K562 (cell line): ENCODE data around the gene METTL22. TPM values are rescaled to one million over a fixed set of nuclear protein-coding genes. Genes with fewer than 3 reads are reported as not detected.
A peak's percentile ranks its signal among the peaks of the same experiment; 100 is the strongest.

Source experiments
- BHLHE40 ChIP-seq: IDR thresholded peaks from 2 replicates; pipeline ENCODE4 v1.6.1; 2011; ENCODE audit warnings: low read length, improper control_type of control experiment
- CHD7 ChIP-seq: fragments of 200-600 bp; sonication (generic); IDR thresholded peaks from one replicate; pipeline ENCODE4 v1.6.1; 2012; ENCODE audit warnings: mild to moderate bottlenecking, low read depth, low read length, inconsistent platforms
- MTA2 ChIP-seq: fragments of 450-650 bp; IDR thresholded peaks from 2 replicates; pipeline ENCODE4 v1.6.1; 2016; ENCODE audit warnings: low read depth
- PHTF2 ChIP-seq: fragments of 250-450 bp; sonication (Bioruptor Pico); IDR thresholded peaks from 2 replicates; pipeline ENCODE4 v1.5.0; 2021; ENCODE audit warnings: mild to moderate bottlenecking
- RBM25 ChIP-seq: fragments of 200-400 bp; formaldehyde crosslinking; IDR thresholded peaks from 2 replicates; pipeline ENCODE4 v1.6.1; 2018; ENCODE audit warnings: low read length, low read depth, moderate library complexity; ENCODE audit not compliant: severe bottlenecking
- SUPT5H ChIP-seq: fragments of 450-650 bp; IDR thresholded peaks from 2 replicates; pipeline ENCODE4 v1.6.1; 2016
- ZFP1 ChIP-seq: fragments of 450-650 bp; formaldehyde crosslinking; IDR thresholded peaks from 2 replicates; pipeline ENCODE4 v1.4.0; 2020; ENCODE audit warnings: mild to moderate bottlenecking, mixed read lengths
- ZNF551 ChIP-seq: fragments of 250-450 bp; sonication (Bioruptor Pico); IDR thresholded peaks from 2 replicates; pipeline ENCODE4 v1.5.0; 2021; ENCODE audit warnings: mild to moderate bottlenecking, moderate library complexity
- polyA plus RNA-seq, 8 experiments: library from polyadenylated mRNA; depleted of rRNA in 4 of 8; stranded (reverse) in 5 of 8; unstranded in 3 of 8; fragments of >200 nt; fragmentation: Nextera tagmentation in 2 of 8; fragmentation: Illumina TruSeq in 1 of 8; extraction: Ambion mirVana in 2 of 8; extraction: Trizol in 1 of 8; gene quantifications; 2 replicates each; pipeline versions ENCODE4 v1.2.1 to v1.2.3, GENCODE V29; 2011 to 2014; ENCODE audit warnings: inconsistent platforms in 1 of 8, missing spikeins in 1 of 8
- total RNA-seq, 7 experiments: library from RNA; depleted of rRNA in 6 of 7; stranded (reverse); fragments of >200 nt in 6 of 7; fragmentation: Illumina TruSeq in 2 of 7; extraction: Trizol in 2 of 7; gene quantifications; 2 replicates each; pipeline versions ENCODE4 v1.2.1 to v1.2.3, GENCODE V29; 2011 to 2021; ENCODE audit warnings: low replicate concordance in 1 of 7

Gene METTL22
- total and polyA plus RNA-seq, 9 of the 15 experiments (the other 6 are each of a cell fraction or from before 2014, with no cell fraction given): 6.9 to 33.2 (median 18.5) TPM

GRCh38 chr16:8614435-8615029 is 7.0 kb upstream of the METTL22 start (continued):
- TF ChIP-seq CHD7: no peak
- TF ChIP-seq PHTF2 (CRISPR knock-in tag): no peak
- TF ChIP-seq ZFP1: no peak
- TF ChIP-seq SUPT5H: no peak
- TF ChIP-seq BHLHE40: no peak
- no peak for TF ChIP-seq ZNF551
- TF ChIP-seq MTA2: no peak
- peak; percentile 43 for TF ChIP-seq RBM25
